Fibroblast of gingiva (primary cell): ENCODE results near the gene MEGF8.
A peak's percentile ranks its signal among the peaks of the same experiment; 100 is the strongest.

Experiments
- DNase-seq: peaks from one replicate; pipeline ENCODE4 v3.0.0-alpha.2; 2011; ENCODE audit warnings: low read depth

MEGF8 gene

GRCh38 chr19:42388851-42389489 is 63.5 kb downstream of the MEGF8 start:
- no peak for DNase-seq

- no peak for DNase-seq
Measured at GRCh38 chr19:42389899-42390298, 64.5 kb downstream of the MEGF8 start, which contains the start of gene CNFN. CNFN (minus strand) TSS chr19:42390297; CDS start chr19:42389037, 1,260 bp downstream.

GRCh38 chr19:42392165-42392564 is 66.7 kb downstream of the MEGF8 start:
- DNase-seq = no peak

DNA sequence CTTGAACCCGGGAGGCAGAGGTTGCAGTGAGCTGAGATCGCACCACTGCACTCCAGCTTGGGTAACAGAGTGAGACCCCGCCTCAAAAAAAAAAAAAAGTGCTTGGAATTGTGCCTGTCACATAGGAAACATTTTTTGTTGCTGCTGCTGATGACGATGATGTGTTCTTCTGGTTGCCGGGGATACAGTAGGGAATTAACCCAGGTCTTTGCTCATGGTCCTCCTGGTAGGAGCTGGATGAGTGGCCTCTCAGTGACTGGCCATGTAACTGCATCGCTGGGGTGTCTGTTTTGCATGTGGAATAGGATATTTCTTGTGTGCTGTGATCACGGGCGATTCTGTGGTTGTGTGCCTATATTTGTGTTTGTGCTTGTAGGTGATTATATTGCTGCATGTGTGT is 69.3 kb downstream of the MEGF8 start:
- DNase-seq = no peak

- peak; percentile 99 for DNase-seq
Measured at GRCh38 chr19:42396381-42397262, 71.2 kb downstream of the MEGF8 start.

- no peak for DNase-seq
Measured at GRCh38 chr19:42397263-42398166, 72.1 kb downstream of the MEGF8 start.

GRCh38 chr19:42400404-42400803 is 75.0 kb downstream of the MEGF8 start:
- DNase-seq = no peak

DNA sequence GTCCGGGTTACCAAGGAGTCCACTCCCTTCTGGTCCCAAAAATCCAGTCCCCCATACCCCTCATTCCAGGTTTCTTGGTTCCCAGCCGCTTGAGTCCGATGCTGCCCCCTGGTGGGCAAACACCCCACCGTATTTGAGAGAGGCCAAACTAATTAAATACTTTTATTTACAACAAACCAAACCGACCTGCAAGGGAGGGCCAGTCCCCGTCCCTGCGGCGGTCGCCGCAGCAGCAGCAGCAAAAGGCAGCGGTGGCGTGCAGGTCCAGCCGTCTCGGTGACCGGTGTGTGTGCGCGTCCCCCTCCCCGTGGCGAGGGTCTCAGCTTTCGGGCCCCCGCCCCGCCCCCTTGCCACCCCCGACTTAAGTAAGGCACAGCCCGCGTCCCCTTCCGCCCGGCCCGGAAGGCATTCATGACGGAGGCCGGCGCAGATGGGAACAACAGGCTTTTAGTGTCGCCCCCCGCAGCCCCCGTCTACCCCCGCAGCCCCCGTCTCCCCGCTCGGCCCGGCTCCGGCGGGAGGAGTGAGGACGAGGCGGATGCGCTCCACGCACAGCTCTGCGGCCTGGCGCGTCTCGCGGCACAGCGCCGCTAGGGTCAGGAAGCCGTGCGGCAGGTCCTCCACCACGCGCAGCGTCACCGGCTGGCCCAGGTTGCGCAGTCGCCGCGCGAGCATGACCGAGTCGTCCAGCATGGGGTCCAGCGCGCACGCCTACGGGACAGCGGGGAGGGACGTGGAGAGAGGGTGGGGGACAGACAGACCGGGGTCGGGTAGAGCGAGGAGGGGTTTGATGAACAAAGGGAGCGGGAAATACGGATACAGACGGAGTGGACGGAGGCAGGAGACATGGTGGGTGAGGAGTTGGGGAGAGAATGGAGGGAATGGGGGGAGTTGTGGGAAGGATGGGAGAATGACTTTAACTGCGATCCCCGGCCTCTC is 76.2 kb downstream of the MEGF8 start:
- DNase-seq = peak; percentile 63

GRCh38 chr19:42402376-42403116 is 77.1 kb downstream of the MEGF8 start:
- no peak for DNase-seq

- DNase-seq = no peak
Measured at GRCh38 chr19:42403586-42403985, 78.2 kb downstream of the MEGF8 start.

DNA sequence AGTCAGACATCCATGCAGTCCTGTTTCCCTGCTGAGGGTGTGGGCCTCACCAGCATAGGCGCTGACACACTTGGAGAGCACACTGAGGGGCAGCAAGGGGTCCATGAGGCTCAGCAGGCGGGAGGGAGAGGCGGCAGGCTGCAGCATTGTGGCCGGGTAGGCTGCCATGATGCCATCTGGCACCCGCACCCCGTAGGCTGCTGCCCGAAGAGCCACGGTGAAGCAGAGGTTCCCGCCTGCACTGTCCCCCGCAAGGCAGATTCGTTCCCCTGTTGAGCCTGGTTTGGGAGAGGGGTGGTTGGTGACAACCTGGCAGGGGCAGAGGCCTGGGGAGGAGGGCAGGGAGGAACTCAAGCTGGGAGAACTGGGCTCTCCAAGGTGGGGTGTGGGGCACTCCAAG is 80.7 kb downstream of the MEGF8 start:
- no peak for DNase-seq

- no peak for DNase-seq
Measured at GRCh38 chr19:42407085-42407815, 81.8 kb downstream of the MEGF8 start.

- DNase-seq = no peak
Measured at GRCh38 chr19:42407816-42408175, 82.4 kb downstream of the MEGF8 start.

DNA sequence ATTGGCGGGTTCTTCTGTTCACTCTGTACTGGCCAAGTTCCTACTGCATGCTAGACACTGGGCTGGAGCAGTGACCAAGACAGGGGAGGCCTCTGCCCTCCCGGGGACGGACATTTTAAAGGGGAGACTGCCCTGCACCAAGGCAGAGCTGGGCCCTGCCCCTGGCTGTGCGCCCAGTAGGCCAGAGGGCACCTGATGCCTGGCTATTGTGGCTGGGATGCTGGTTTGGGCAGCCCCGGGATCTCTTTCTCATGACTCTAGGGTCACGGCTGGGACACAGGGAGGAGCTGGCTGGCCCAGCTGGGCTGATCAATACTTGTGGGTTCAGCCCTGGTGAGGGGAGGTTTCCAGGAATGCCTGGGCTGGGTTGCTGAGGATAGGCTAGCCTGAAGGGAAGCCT is 84.0 kb downstream of the MEGF8 start:
- DNase-seq = no peak

DNA sequence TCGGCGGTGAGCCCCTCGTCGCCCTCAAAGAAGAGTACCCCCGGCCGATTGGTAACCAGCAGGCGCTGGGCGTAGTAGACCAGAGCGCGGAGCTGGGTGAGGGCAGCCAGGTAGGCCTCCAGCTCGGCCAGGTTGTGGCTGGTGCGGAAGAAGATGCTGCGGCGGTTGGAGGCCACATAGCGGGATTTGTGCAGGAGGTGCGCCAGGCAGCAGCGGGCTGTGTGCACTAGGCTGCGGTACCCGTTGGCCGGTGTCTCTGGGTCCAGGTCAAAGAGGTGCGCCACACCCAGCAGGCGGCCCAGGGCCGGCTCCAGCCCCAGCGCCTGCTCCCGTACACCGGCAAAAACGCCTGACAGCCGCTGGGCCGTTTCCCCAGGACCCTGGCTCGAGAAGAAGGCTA is 84.9 kb downstream of the MEGF8 start:
- no peak for DNase-seq

DNA sequence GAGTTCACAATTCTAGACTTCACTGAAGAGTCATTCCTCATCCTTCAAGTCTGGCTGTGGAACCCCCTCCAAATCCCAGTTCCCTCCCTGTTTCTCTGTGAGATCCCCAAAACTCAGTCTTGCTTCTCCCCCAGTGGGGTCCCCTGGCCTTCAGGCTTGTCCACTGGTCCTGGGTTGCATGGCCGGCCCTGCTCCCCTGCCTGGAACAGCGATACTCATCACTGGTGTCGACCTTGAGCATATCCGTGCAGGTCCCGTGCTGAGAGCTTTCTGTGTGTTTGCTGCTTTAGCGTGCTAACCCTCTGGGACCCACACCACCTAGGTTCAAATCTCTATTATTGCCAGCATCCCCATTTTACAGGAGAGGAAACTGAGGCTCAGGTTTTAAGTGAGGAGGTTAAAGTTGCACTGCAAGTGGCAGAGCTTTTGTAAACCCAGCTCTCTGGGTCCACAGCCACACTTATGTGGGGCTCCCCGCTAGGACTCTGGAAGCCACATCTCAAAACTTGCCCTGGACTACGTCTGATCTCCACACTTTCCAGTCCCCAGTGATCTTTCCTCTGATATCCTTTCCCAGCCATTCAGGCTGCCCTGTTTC is 86.2 kb downstream of the MEGF8 start:
- DNase-seq = no peak

GRCh38 chr19:42412227-42412626 is 86.8 kb downstream of the MEGF8 start:
- DNase-seq = peak; percentile 31

DNA sequence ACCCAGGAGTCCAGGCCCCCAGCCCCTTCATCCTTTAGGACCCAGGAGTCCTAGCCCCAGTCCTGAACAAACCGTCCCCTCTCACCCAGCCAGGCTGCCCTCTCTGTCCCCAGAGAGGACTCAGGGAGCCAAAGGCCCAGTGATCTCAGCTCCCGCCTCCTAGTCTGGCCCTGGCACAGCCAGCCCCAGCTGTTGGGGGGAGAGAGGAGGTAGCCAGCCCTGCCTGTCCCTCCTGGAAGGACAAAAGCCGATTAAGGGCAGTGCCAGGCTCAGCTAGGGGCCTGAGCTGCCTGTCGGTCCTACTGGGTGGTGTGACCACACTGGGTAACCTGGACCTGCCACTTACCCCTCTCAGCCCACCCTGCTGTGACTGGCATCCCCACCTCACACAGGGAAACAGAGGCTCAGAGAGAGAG is 87.2 kb downstream of the MEGF8 start:
- no peak for DNase-seq

DNA sequence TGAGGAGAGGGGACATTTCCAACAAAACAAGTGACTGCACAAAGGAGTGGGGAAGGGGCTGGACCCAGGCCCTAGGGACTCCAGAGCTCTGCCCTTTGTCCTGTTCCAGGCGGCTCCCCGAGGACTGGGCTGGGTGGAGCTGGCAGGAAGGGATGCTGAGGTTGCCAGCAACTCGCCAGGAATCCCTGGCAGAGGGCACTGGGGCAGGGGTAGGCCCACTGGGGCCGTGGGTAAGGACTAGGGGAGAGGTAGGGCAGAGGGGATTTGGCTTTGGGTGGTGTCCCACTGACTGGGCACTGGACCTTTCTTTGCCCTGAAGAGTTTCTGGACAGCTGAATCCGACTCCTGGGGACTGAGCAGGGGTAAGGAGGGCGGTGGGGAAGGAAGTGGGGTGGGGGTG is 93.9 kb downstream of the MEGF8 start:
- no peak for DNase-seq
